GM12878 (cell line): ENCODE data around the gene ORAI1.

ENCODE experiments used
- ATF2 ChIP-seq: IDR thresholded peaks from 2 replicates; pipeline ENCODE4 v1.6.1; 2012; ENCODE audit warnings: low read length, inconsistent platforms
- BMI1 ChIP-seq: fragments of 450-650 bp; IDR thresholded peaks from 2 replicates; pipeline ENCODE4 v1.6.1; 2016; ENCODE audit warnings: mild to moderate bottlenecking, moderate library complexity, borderline replicate concordance
- CTCF ChIP-seq, 3 experiments: IDR thresholded peaks in 2 of 3; conservative IDR thresholded peaks in 1 of 3; 2 replicates each; pipeline ENCODE4 v1.5.1; 2011; ENCODE audit warnings: low read depth in 3 of 3, low read length in 3 of 3, mild to moderate bottlenecking in 3 of 3, control low read depth in 2 of 3, moderate library complexity in 2 of 3, inconsistent platforms in 1 of 3, mixed read lengths in 1 of 3; ENCODE audit not compliant: control insufficient read depth in 2 of 3, insufficient read depth in 1 of 3; ENCODE audit errors: extremely low read depth in 1 of 3
- HDAC6 ChIP-seq: fragments of 200-600 bp; sonication (generic); IDR thresholded peaks from one replicate; pipeline ENCODE4 v1.8.0; 2017; ENCODE audit warnings: antibody characterized with exemption; ENCODE audit not compliant: unreplicated experiment
- KDM1A ChIP-seq: fragments of 200-600 bp; sonication (generic); IDR thresholded peaks from 2 replicates; pipeline ENCODE4 v1.6.1; 2016; ENCODE audit warnings: borderline replicate concordance
- MLLT1 ChIP-seq: fragments of 450-650 bp; IDR thresholded peaks from 2 replicates; pipeline ENCODE4 v1.6.1; 2016; ENCODE audit warnings: mild to moderate bottlenecking
- PAX8 ChIP-seq: fragments of 450-650 bp; IDR thresholded peaks from 2 replicates; pipeline ENCODE4 v1.6.1; 2017; ENCODE audit warnings: mild to moderate bottlenecking, moderate library complexity
- POU2F2 ChIP-seq: IDR thresholded peaks from 3 replicates; pipeline ENCODE4 v1.6.1; 2011; ENCODE audit warnings: low read depth, mild to moderate bottlenecking, low read length, borderline replicate concordance
- SIX5 ChIP-seq: IDR thresholded peaks from 2 replicates; pipeline ENCODE4 v1.6.1; 2011; ENCODE audit warnings: mild to moderate bottlenecking, low read depth, low read length, moderate library complexity; ENCODE audit not compliant: severe bottlenecking

GRCh38 chr12:121641343-121641630 lies 15.0 kb downstream of the ORAI1 start:
- TF ChIP-seq MLLT1 (no peak), SIX5 (no peak), BMI1 (no peak), KDM1A (no peak), HDAC6 (no peak), CTCF (IDR thresholded peaks at IDR 0.05 in 2 of 3, conservative IDR thresholded peaks at IDR 0.05 in 1 of 3; ENCODE audit: control insufficient read depth in 2 of 3, extremely low read depth in 1 of 3, insufficient read depth in 1 of 3, low read depth in 3 of 3, low read length in 3 of 3) (no peak), POU2F2 (no peak), ATF2 (no peak), PAX8 (no peak)
